GM19328 (cell line): Measurements from ENCODE around the gene KDR.

Experiments
- ATAC-seq: cut with Tn5 transposase; IDR thresholded peaks from one replicate; pipeline ENCODE4 v1.9.1; 2021; ENCODE audit warnings: mild to moderate bottlenecking, moderate library complexity; ENCODE audit not compliant: unreplicated experiment

KDR gene

GRCh38 chr4:55124322-55125076 is 896 bp downstream of the KDR start:
- ATAC-seq = no peak

- ATAC-seq = no peak
Observed at GRCh38 chr4:55123791-55124190, 1.6 kb downstream of the KDR start.

- ATAC-seq = no peak
Observed at GRCh38 chr4:55122235-55122634, 3.2 kb downstream of the KDR start.

GRCh38 chr4:55121246-55121645 is 4.1 kb downstream of the KDR start:
- no peak for ATAC-seq

GRCh38 chr4:55118397-55118796 is 7.0 kb downstream of the KDR start:
- ATAC-seq = no peak

- no peak for ATAC-seq
Observed at GRCh38 chr4:55117511-55117910, 7.9 kb downstream of the KDR start.

- ATAC-seq = no peak
Observed at GRCh38 chr4:55116450-55116849, 8.9 kb downstream of the KDR start.

GRCh38 chr4:55111601-55112000 is 13.8 kb downstream of the KDR start:
- no peak for ATAC-seq

GRCh38 chr4:55110131-55110530 is 15.3 kb downstream of the KDR start:
- no peak for ATAC-seq

GRCh38 chr4:55107054-55107453 is 18.3 kb downstream of the KDR start:
- no peak for ATAC-seq

GRCh38 chr4:55103224-55103623 is 22.2 kb downstream of the KDR start:
- no peak for ATAC-seq

GRCh38 chr4:55099816-55100215 is 25.6 kb downstream of the KDR start:
- no peak for ATAC-seq

- ATAC-seq = no peak
Observed at GRCh38 chr4:55098456-55099204, 26.8 kb downstream of the KDR start.

GRCh38 chr4:55096619-55097018 is 28.8 kb downstream of the KDR start:
- no peak for ATAC-seq

- no peak for ATAC-seq
Observed at GRCh38 chr4:55096045-55096444, 29.4 kb downstream of the KDR start.

GRCh38 chr4:55092504-55092903 is 32.9 kb downstream of the KDR start:
- no peak for ATAC-seq

- no peak for ATAC-seq
Observed at GRCh38 chr4:55089916-55090315, 35.5 kb downstream of the KDR start.

GRCh38 chr4:55087913-55088260 is 37.5 kb downstream of the KDR start:
- no peak for ATAC-seq

GRCh38 chr4:55087009-55087912 is 38.1 kb downstream of the KDR start:
- ATAC-seq = no peak

GRCh38 chr4:55086578-55086977 is 38.8 kb downstream of the KDR start:
- ATAC-seq = no peak

GRCh38 chr4:55083735-55084134 is 41.7 kb downstream of the KDR start:
- no peak for ATAC-seq

GRCh38 chr4:55082756-55083155 is 42.6 kb downstream of the KDR start:
- no peak for ATAC-seq
